Chondrocyte (in vitro differentiated cells): ENCODE data around the gene MAP2. TPM values are rescaled to one million over a fixed set of nuclear protein-coding genes. Genes with fewer than 3 reads are reported as not detected.

Source experiments
- DNase-seq: peaks from one replicate; pipeline ENCODE4 v3.0.0; 2021; ENCODE audit warnings: mixed read lengths, low spot score
- H3K27ac Mint-ChIP-seq: one replicate; pipeline ENCODE4 v1.8.0; 2021; ENCODE audit warnings: mild to moderate bottlenecking, moderate library complexity, mixed read lengths; ENCODE audit not compliant: unreplicated experiment
- H3K27me3 Mint-ChIP-seq: 2 replicates; pipeline ENCODE4 v1.8.0; 2021; ENCODE audit warnings: low read depth, mixed read lengths
- H3K36me3 Mint-ChIP-seq: 2 replicates; pipeline ENCODE4 v1.8.0; 2021; ENCODE audit warnings: low read depth, mixed read lengths
- H3K4me1 Mint-ChIP-seq: 2 replicates; pipeline ENCODE4 v1.8.0; 2021; ENCODE audit warnings: low read depth, mild to moderate bottlenecking, mixed read lengths
- H3K4me3 Mint-ChIP-seq: one replicate; pipeline ENCODE4 v1.8.0; 2021; ENCODE audit warnings: mild to moderate bottlenecking, moderate library complexity, mixed read lengths; ENCODE audit not compliant: unreplicated experiment
- H3K9me3 Mint-ChIP-seq: 2 replicates; pipeline ENCODE4 v1.8.0; 2021; ENCODE audit warnings: low read depth, mixed read lengths
- CTCF ChIP-seq: fragments of 200-600 bp; sonication (generic); IDR thresholded peaks from 2 replicates; pipeline ENCODE4 v1.5.0; 2021; ENCODE audit warnings: antibody characterized with exemption, mild to moderate bottlenecking, moderate library complexity
- total RNA-seq: library from RNA; stranded (reverse); gene quantifications from 3 replicates; pipeline ENCODE4 v1.2.1, GENCODE V29; 2021

MAP2 gene
- total RNA-seq, 1 donor from 2014 or later, result 13.9 TPM

GRCh38 chr2:209390839-209391238, 33.0 kb upstream of the MAP2 start:
- DNase-seq, result no peak
- Mint-ChIP-seq H3K4me1 (peaks cover 3% of the 10 kb centered on the region), H3K36me3 (no peaks in the 10 kb centered on the region), H3K27me3 (peaks cover 14% of the 10 kb centered on the region), H3K9me3 (no peaks in the 10 kb centered on the region), H3K27ac (no peak overlapping the region), H3K4me3 (no peak overlapping the region)
- TF ChIP-seq CTCF, result no peak

- Mint-ChIP-seq H3K4me3 (no peak overlapping the region), H3K9me3 (no peaks in the 10 kb centered on the region), H3K27me3 (peaks cover 11% of the 10 kb centered on the region), H3K4me1 (peaks cover 3% of the 10 kb centered on the region), H3K36me3 (no peaks in the 10 kb centered on the region), H3K27ac (no peak overlapping the region)
- no peak for TF ChIP-seq CTCF
- no peak for DNase-seq
Measured at GRCh38 chr2:209391776-209392401, 32.0 kb upstream of the MAP2 start.

- TF ChIP-seq CTCF, result no peak
- H3K9me3 Mint-ChIP-seq, result no peaks in the 10 kb centered on the region
- no peaks in the 10 kb centered on the region for H3K36me3 Mint-ChIP-seq
- no peak for DNase-seq
- peaks cover 3% of the 10 kb centered on the region for H3K4me1 Mint-ChIP-seq
- peaks cover 22% of the 10 kb centered on the region for H3K27me3 Mint-ChIP-seq
- H3K27ac Mint-ChIP-seq, result no peak overlapping the region
- H3K4me3 Mint-ChIP-seq, result no peak overlapping the region
Measured at GRCh38 chr2:209395229-209395628, 28.6 kb upstream of the MAP2 start.

- H3K9me3 Mint-ChIP-seq, result no peaks in the 10 kb centered on the region
- DNase-seq, result no peak
- no peak for TF ChIP-seq CTCF
- no peak overlapping the region for H3K27ac Mint-ChIP-seq
- H3K4me3 Mint-ChIP-seq, result no peak overlapping the region
- H3K4me1 Mint-ChIP-seq, result peaks cover 3% of the 10 kb centered on the region
- H3K36me3 Mint-ChIP-seq, result no peaks in the 10 kb centered on the region
- peaks cover 22% of the 10 kb centered on the region for H3K27me3 Mint-ChIP-seq
Measured at GRCh38 chr2:209395652-209396051, 28.2 kb upstream of the MAP2 start.

- Mint-ChIP-seq H3K9me3 (no peaks in the 10 kb centered on the region), H3K4me1 (no peaks in the 10 kb centered on the region), H3K27ac (no peak overlapping the region), H3K36me3 (no peaks in the 10 kb centered on the region), H3K27me3 (peaks cover 40% of the 10 kb centered on the region), H3K4me3 (no peak overlapping the region)
- TF ChIP-seq CTCF, result no peak
- no peak for DNase-seq
Measured at GRCh38 chr2:209398463-209398862, 25.4 kb upstream of the MAP2 start.
